Endothelial cell of umbilical vein (primary cell): ENCODE results near the gene CH25H.

Experiments
- CTCF ChIP-seq, 2 donors: IDR thresholded peaks; 1 replicate in 1 of 2; 2 replicates in 1 of 2; pipeline ENCODE4 v1.5.1; 2011; ENCODE audit warnings: low read length in 2 of 2, mild to moderate bottlenecking in 2 of 2, moderate library complexity in 2 of 2, control low read depth in 1 of 2, inconsistent platforms in 1 of 2, low read depth in 1 of 2; ENCODE audit not compliant: insufficient read depth in 1 of 2; ENCODE audit errors: extremely low read depth in 1 of 2
- EZH2 ChIP-seq: IDR thresholded peaks from 2 replicates; pipeline ENCODE4 v1.6.1; 2012; ENCODE audit warnings: borderline replicate concordance, low read depth, mild to moderate bottlenecking, moderate library complexity, low read length, inconsistent platforms; ENCODE audit not compliant: severe bottlenecking
- MAX ChIP-seq: IDR thresholded peaks from 2 replicates; pipeline ENCODE4 v1.6.1; 2011; ENCODE audit not compliant: insufficient read depth, insufficient read length
- POLR2A ChIP-seq: IDR thresholded peaks from 2 replicates; pipeline ENCODE4 v1.6.1; 2012; ENCODE audit warnings: low read depth, mild to moderate bottlenecking, control low read depth, low read length
- POLR2AphosphoS5 ChIP-seq: IDR thresholded peaks from 2 replicates; pipeline ENCODE4 v1.6.1; 2012; ENCODE audit warnings: low read depth, mild to moderate bottlenecking, control low read depth, low read length, moderate library complexity; ENCODE audit not compliant: insufficient read depth

GRCh38 chr10:89213191-89213808, 6.2 kb upstream of the CH25H start:
- TF ChIP-seq EZH2 = no peak
- TF ChIP-seq POLR2A = no peak
- TF ChIP-seq CTCF (IDR thresholded peaks at IDR 0.05; ENCODE audit: extremely low read depth in 1 of 2, insufficient read depth in 1 of 2, low read depth in 1 of 2, low read length in 2 of 2) = peak in 1 of 2 donors; percentile 25
- no peak for TF ChIP-seq POLR2AphosphoS5
- TF ChIP-seq MAX = no peak
